SK-N-SH (cell line): ENCODE data around the gene DKC1. TPM values are rescaled to one million over a fixed set of nuclear protein-coding genes. Genes with fewer than 3 reads are reported as not detected.

ENCODE experiments used
- CTCF ChIA-PET: fragments of 300-600, 350-600 bp; formaldehyde crosslinking; extraction: SDS; loops from one replicate; lab custom pipeline; 2021; lab: Yijun Ruan, JAX
- POLR2A ChIA-PET: fragments of 350-600 bp; sonication (Branson Sonifier 250); formaldehyde crosslinking; extraction: SDS; loops from one replicate; lab custom pipeline; 2020; ENCODE audit warnings: antibody characterized with exemption, inconsistent platforms; lab: Yijun Ruan, JAX
- DNase-seq: peaks from one replicate; pipeline ENCODE4 v3.0.0; 2012
- H2AFZ ChIP-seq: fragments of 200-600 bp; sonication (generic); 2 replicates; pipeline ENCODE4 v1.8.1; 2016; ENCODE audit warnings: antibody characterized with exemption, mild to moderate bottlenecking, low read depth
- H3F3A ChIP-seq: fragments of 200-600 bp; sonication (generic); replicated peaks from 2 replicates; pipeline ENCODE3; 2016; ENCODE audit warnings: antibody characterized with exemption, mild to moderate bottlenecking; ENCODE audit not compliant: insufficient read depth
- H3K27ac ChIP-seq, 2 experiments: fragments of 200-500 bp in 1 of 2; fragments of 200-600 bp in 1 of 2; sonication (Bioruptor generic) in 1 of 2; sonication (generic), shearing (Covaris generic) in 1 of 2; 2 replicates each; pipeline versions ENCODE4 v1.5.1 to v1.6.1; 2014 to 2016; ENCODE audit warnings: low read depth in 2 of 2, inconsistent platforms in 1 of 2, low read length in 1 of 2, mild to moderate bottlenecking in 1 of 2, mixed read lengths in 1 of 2
- H3K27me3 ChIP-seq: fragments of 200-600 bp; sonication (generic), shearing (Covaris generic); 2 replicates; pipeline ENCODE4 v1.6.1; 2016; ENCODE audit warnings: mixed run types; ENCODE audit not compliant: insufficient read depth
- H3K36me3 ChIP-seq, 2 experiments: fragments of 200-500 bp in 1 of 2; fragments of 200-600 bp in 1 of 2; sonication (Bioruptor generic) in 1 of 2; sonication (generic) in 1 of 2; replicated peaks in 1 of 2; 2 replicates each; pipeline versions ENCODE3 to v1.5.1; 2014 to 2016; ENCODE audit warnings: low read length in 1 of 2, mild to moderate bottlenecking in 1 of 2; ENCODE audit not compliant: insufficient read depth in 2 of 2, control insufficient read depth in 1 of 2
- H3K4me1 ChIP-seq, 2 experiments: fragments of 200-500 bp in 1 of 2; fragments of 200-600 bp in 1 of 2; sonication (Bioruptor generic) in 1 of 2; sonication (generic), shearing (Covaris generic) in 1 of 2; 2 replicates each; pipeline versions ENCODE4 v1.5.1 to v1.6.1; 2014 to 2016; ENCODE audit warnings: low read depth in 1 of 2, low read length in 1 of 2, mixed run types in 1 of 2; ENCODE audit not compliant: insufficient read depth in 2 of 2, control insufficient read depth in 1 of 2
- H3K4me2 ChIP-seq: fragments of 200-600 bp; sonication (generic), shearing (Covaris generic); 2 replicates; pipeline ENCODE4 v1.6.1; 2017; ENCODE audit warnings: mixed run types
- H3K4me3 ChIP-seq, 2 experiments: fragments of 200-500 bp in 1 of 2; fragments of 200-600 bp in 1 of 2; sonication (Bioruptor generic) in 1 of 2; sonication (generic), shearing (Covaris generic) in 1 of 2; 2 replicates each; pipeline versions ENCODE4 v1.5.1 to v1.8.1; 2014 to 2016; ENCODE audit warnings: low read depth in 2 of 2, inconsistent platforms in 1 of 2, low read length in 1 of 2, mild to moderate bottlenecking in 1 of 2, mixed read lengths in 1 of 2, moderate library complexity in 1 of 2
- H3K79me2 ChIP-seq: fragments of 200-600 bp; sonication (generic); 2 replicates; pipeline ENCODE4 v1.8.1; 2017; ENCODE audit warnings: mild to moderate bottlenecking; ENCODE audit not compliant: insufficient read depth
- H3K9ac ChIP-seq: fragments of 200-600 bp; sonication (generic); 2 replicates; pipeline ENCODE4 v1.6.1; 2017; ENCODE audit warnings: mixed run types
- H3K9me2 ChIP-seq: fragments of 200-600 bp; sonication (generic); 2 replicates; pipeline ENCODE4 v1.6.1; 2017; ENCODE audit warnings: mixed run types
- H3K9me3 ChIP-seq: fragments of 200-600 bp; sonication (generic); 2 replicates; pipeline ENCODE4 v1.6.1; 2017; ENCODE audit warnings: mixed run types, mild to moderate bottlenecking, moderate library complexity
- H4K20me1 ChIP-seq: fragments of 200-600 bp; sonication (generic); 2 replicates; pipeline ENCODE4 v1.6.1; 2017; ENCODE audit warnings: mild to moderate bottlenecking, mixed run types; ENCODE audit not compliant: insufficient read depth
- CHD2 ChIP-seq: fragments of 150-350 bp; IDR thresholded peaks from 2 replicates; pipeline ENCODE4 v1.6.1; 2018; ENCODE audit warnings: low read length; ENCODE audit not compliant: partially characterized antibody
- FOSL2 ChIP-seq: IDR thresholded peaks from 2 replicates; pipeline ENCODE4 v1.4.0; 2012; ENCODE audit warnings: low read depth, mild to moderate bottlenecking, moderate library complexity, borderline replicate concordance
- FOXM1 ChIP-seq: IDR thresholded peaks from 2 replicates; pipeline ENCODE4 v1.4.0; 2012; ENCODE audit warnings: low read depth, mild to moderate bottlenecking
- JUND ChIP-seq: IDR thresholded peaks from 2 replicates; pipeline ENCODE4 v1.4.0; 2012
- POLR2AphosphoS5 ChIP-seq: IDR thresholded peaks from 2 replicates; pipeline ENCODE4 v1.6.1; 2012; ENCODE audit warnings: low read depth, low read length
- SIN3A ChIP-seq: IDR thresholded peaks from 2 replicates; pipeline ENCODE4 v1.6.1; 2012; ENCODE audit warnings: low read depth, mild to moderate bottlenecking, low read length, moderate library complexity, borderline replicate concordance
- SMC3 ChIP-seq: IDR thresholded peaks from 2 replicates; pipeline ENCODE4 v1.6.1; 2012; ENCODE audit warnings: low read depth, low read length, improper control_type of control experiment
- YY1 ChIP-seq: IDR thresholded peaks from 2 replicates; pipeline ENCODE4 v1.4.0; 2012; ENCODE audit warnings: low read depth, mild to moderate bottlenecking
- WGBS: methylation state at CpG from one replicate; pipeline ENCODE4 v1.1.6; 2017; ENCODE audit warnings: low lambda C conversion rate; 5-methylcytosine and 5-hydroxymethylcytosine counted together
- polyA plus RNA-seq, 3 experiments: library from polyadenylated mRNA; depleted of rRNA; stranded (reverse); fragments of >200 nt; gene quantifications; 2 replicates each; pipeline ENCODE4 v1.2.3, GENCODE V29; 2012
- TF ChIP-seq, protein P1 (sequence below): fragments of 150-350 bp; IDR thresholded peaks from 2 replicates; pipeline ENCODE4 v1.6.1; 2017; ENCODE audit warnings: antibody characterized with exemption, low read length, low read depth, borderline replicate concordance
- TF ChIP-seq, protein P2 (sequence below): fragments of 150-350 bp; IDR thresholded peaks from 2 replicates; pipeline ENCODE4 v1.6.1; 2016; ENCODE audit warnings: mild to moderate bottlenecking, low read depth, low read length

The DKC1 gene
- polyA plus RNA-seq, 1 of the 3 experiments (the other 2 are of a cell fraction), result 53.0 TPM

DNA sequence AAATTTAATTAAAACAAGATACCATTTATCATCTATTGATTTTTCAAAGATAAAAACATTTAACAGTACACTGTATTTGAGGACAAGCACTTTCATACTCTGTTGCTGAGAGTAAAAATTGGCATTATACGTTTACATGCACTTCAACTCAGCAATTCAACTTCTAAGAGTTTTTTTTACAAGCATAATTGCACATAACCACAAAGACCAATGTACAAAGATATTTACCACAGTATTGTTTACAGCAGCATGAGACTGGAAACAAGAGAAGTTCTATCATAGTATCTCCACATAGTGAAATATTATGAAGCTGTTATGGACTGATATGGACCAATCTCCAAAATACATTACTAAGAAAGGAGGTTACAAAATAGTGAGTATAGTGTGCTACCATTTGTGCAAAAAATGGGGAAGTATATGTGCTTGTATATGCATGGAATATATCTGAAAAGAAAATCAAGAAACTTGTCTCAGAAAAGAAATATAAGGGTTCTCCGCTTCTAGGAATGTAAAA lies 22.7 kb upstream of the DKC1 start:
- no peaks in the 10 kb centered on the region for H3K79me2 ChIP-seq
- H4K20me1 ChIP-seq, result no peaks in the 10 kb centered on the region
- no peak for DNase-seq
- H3K9me3 ChIP-seq, result no peaks in the 10 kb centered on the region
- CTCF ChIA-PET, result interaction anchor here (1.3 kb wide), 1 partner anchor 8 kb away, joined by 4 read pairs; no protein-coding TSS in a partner anchor
- POLR2A ChIA-PET, result no interaction called here
- peaks cover 13% of the 10 kb centered on the region for H3F3A ChIP-seq
- TF ChIP-seq POLR2AphosphoS5 (no peak), SIN3A (no peak), CHD2 (no peak)
- TF ChIP-seq, protein P1, sequence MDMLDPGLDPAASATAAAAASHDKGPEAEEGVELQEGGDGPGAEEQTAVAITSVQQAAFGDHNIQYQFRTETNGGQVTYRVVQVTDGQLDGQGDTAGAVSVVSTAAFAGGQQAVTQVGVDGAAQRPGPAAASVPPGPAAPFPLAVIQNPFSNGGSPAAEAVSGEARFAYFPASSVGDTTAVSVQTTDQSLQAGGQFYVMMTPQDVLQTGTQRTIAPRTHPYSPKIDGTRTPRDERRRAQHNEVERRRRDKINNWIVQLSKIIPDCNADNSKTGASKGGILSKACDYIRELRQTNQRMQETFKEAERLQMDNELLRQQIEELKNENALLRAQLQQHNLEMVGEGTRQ, result no peak
- WGBS, result 41% methylated on average over 2 of the region's 2 CpGs
- H3K4me1 ChIP-seq, result 0 out of 4 replicates have a peak, but pooled peaks cover 0 to 15% of the 10 kb centered on the region in 2 experiments
- H3K27me3 ChIP-seq, result no peaks in the 10 kb centered on the region
- H3K27ac ChIP-seq, result no peak overlapping the region
- no peak overlapping the region for H3K9ac ChIP-seq
- H3K36me3 ChIP-seq, result no peaks in the 10 kb centered on the region
- H2AFZ ChIP-seq, result no peak overlapping the region
- no peaks in the 10 kb centered on the region for H3K9me2 ChIP-seq
- H3K4me2 ChIP-seq, result no peak overlapping the region
- H3K4me3 ChIP-seq, result no peak overlapping the region

DNA sequence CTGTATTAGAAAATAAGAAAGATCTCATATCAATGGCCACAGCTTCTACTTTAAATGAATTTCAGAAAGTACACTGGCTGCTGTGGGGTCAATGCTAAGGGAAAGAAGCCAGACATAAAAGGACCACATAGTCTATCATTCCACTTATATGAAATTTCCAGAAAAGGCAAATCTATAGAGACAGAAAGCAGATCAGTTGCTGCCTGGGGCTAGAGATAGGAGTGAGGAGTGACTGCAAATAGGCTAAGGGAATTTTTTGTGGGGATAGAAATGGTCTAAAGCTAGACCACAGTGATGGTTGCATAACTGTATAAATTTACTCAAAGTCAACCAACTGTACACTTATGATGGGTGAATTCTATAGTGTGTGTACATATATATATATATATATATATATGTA lies 20.1 kb upstream of the DKC1 start:
- no peaks in the 10 kb centered on the region for H3K9me2 ChIP-seq
- no peaks in the 10 kb centered on the region for H4K20me1 ChIP-seq
- H3K27me3 ChIP-seq, result no peaks in the 10 kb centered on the region
- no peak overlapping the region for H2AFZ ChIP-seq
- H3K4me2 ChIP-seq, result no peak overlapping the region
- CTCF ChIA-PET, result no interaction called here
- no peak for TF ChIP-seq FOSL2
- TF ChIP-seq, protein P2, sequence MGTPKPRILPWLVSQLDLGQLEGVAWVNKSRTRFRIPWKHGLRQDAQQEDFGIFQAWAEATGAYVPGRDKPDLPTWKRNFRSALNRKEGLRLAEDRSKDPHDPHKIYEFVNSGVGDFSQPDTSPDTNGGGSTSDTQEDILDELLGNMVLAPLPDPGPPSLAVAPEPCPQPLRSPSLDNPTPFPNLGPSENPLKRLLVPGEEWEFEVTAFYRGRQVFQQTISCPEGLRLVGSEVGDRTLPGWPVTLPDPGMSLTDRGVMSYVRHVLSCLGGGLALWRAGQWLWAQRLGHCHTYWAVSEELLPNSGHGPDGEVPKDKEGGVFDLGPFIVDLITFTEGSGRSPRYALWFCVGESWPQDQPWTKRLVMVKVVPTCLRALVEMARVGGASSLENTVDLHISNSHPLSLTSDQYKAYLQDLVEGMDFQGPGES, result no peak
- no peak for TF ChIP-seq YY1
- no peak for TF ChIP-seq JUND
- TF ChIP-seq FOXM1, result no peak
- no peak for TF ChIP-seq SMC3
- TF ChIP-seq, all 33 proteins: peak for 0
- Histone ChIP-seq H3K4me1 (0 out of 4 replicates have a peak, but pooled peaks cover 0 to 7% of the 10 kb centered on the region in 2 experiments), H3K27ac (no peak overlapping the region), H3K79me2 (no peaks in the 10 kb centered on the region), H3K4me3 (no peak overlapping the region), H3K9ac (no peak overlapping the region), H3F3A (peaks cover 6% of the 10 kb centered on the region), H3K9me3 (no peaks in the 10 kb centered on the region), H3K36me3 (no peaks in the 10 kb centered on the region)
- no peak for DNase-seq
- POLR2A ChIA-PET, result no interaction called here
